ENCODE measurements around the gene SGPP2. TPM values are rescaled to one million over a fixed set of nuclear protein-coding genes. Genes with fewer than 3 reads are reported as not detected.
A peak's percentile ranks its signal among the peaks of the same experiment; 100 is the strongest.

Gene SGPP2
- total RNA-seq, 6 experiments from 2014 or later = not detected

DNA sequence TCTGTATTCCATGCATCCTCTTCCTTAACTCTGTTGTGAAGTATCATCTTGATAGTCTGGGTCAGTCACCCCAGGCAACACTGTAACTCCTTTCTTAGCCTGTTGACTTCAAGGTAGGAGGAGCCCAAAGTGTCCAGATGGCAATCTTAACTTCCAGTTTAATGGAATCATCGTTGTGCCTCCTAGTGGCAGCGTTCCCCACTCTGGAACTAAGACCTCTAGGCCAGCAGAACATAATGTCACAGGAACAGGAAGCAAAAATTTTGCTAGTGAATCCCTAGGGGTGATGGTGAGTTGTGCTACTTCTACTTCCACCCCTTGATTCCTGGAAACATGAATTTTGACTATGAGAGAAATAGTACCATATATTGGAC lies 11.7 kb downstream of the SGPP2 start:
- Mint-ChIP-seq H3K36me3 (ENCODE audit: low read depth) (no peaks in the 10 kb centered on the region), H3K27ac (no peak overlapping the region), H3K9me3 (peaks cover 11% of the 10 kb centered on the region), H3K4me1 (ENCODE audit: low read depth) (peaks cover 7% of the 10 kb centered on the region), H3K27me3 (ENCODE audit: insufficient read depth) (peaks cover 3% of the 10 kb centered on the region), H3K4me3 (no peak overlapping the region)
- no peak for DNase-seq
- TF ChIP-seq, protein P1, sequence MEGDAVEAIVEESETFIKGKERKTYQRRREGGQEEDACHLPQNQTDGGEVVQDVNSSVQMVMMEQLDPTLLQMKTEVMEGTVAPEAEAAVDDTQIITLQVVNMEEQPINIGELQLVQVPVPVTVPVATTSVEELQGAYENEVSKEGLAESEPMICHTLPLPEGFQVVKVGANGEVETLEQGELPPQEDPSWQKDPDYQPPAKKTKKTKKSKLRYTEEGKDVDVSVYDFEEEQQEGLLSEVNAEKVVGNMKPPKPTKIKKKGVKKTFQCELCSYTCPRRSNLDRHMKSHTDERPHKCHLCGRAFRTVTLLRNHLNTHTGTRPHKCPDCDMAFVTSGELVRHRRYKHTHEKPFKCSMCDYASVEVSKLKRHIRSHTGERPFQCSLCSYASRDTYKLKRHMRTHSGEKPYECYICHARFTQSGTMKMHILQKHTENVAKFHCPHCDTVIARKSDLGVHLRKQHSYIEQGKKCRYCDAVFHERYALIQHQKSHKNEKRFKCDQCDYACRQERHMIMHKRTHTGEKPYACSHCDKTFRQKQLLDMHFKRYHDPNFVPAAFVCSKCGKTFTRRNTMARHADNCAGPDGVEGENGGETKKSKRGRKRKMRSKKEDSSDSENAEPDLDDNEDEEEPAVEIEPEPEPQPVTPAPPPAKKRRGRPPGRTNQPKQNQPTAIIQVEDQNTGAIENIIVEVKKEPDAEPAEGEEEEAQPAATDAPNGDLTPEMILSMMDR (IDR thresholded peaks at IDR 0.05) = no peak

GRCh38 chr2:222439692-222440091 lies 15.3 kb downstream of the SGPP2 start:
- no peaks in the 10 kb centered on the region for H3K36me3 Mint-ChIP-seq (ENCODE audit: low read depth)
- peaks cover 9% of the 10 kb centered on the region for H3K4me1 Mint-ChIP-seq (ENCODE audit: low read depth)
- H3K4me3 Mint-ChIP-seq = no peak overlapping the region
- H3K27ac Mint-ChIP-seq = no peak overlapping the region
- H3K27me3 Mint-ChIP-seq (ENCODE audit: insufficient read depth) = peaks cover 9% of the 10 kb centered on the region; the same call in 1 of the 2 replicates
- H3K9me3 Mint-ChIP-seq = peaks cover 5% of the 10 kb centered on the region; the same call in 1 of the 2 replicates
- TF ChIP-seq, protein P1 (IDR thresholded peaks at IDR 0.05) = no peak
- DNase-seq = no peak

- peaks cover 5% of the 10 kb centered on the region for H3K9me3 Mint-ChIP-seq
- no peak overlapping the region for H3K4me3 Mint-ChIP-seq
- DNase-seq = peak; percentile 66
- H3K27ac Mint-ChIP-seq = peak overlapping the region; percentile 45; the same call in 1 of the 2 replicates
- TF ChIP-seq, protein P1 (IDR thresholded peaks at IDR 0.05) = no peak
- H3K36me3 Mint-ChIP-seq (ENCODE audit: low read depth) = no peaks in the 10 kb centered on the region
- H3K4me1 Mint-ChIP-seq (ENCODE audit: low read depth) = peaks cover 9% of the 10 kb centered on the region
- peaks cover 9% of the 10 kb centered on the region; the same call in 1 of the 2 replicates for H3K27me3 Mint-ChIP-seq (ENCODE audit: insufficient read depth)
These were observed 16.5 kb downstream of the SGPP2 start for GRCh38 chr2:222440673-222441422.

DNA sequence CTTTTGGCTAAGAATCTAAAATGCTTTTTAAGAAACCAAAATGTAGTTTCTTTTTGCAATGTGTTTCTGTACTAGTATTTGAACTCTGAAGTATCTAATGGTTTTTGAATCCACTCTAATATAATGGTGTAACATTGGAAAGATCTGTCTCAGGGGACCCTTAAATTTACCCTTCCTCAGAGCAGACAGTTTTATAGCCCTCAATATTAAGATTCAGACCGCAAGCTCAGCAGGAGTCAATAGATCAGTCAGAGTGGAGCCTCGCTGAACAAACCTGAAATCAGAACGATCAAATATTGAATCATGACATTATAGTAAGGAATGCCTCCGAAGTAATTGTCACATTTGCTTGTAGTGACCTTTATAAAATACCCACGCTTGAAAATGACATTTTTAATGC lies 18.3 kb downstream of the SGPP2 start:
- no peaks in the 10 kb centered on the region; the same call in 1 of the 2 replicates for H3K9me3 Mint-ChIP-seq
- no peak overlapping the region for H3K4me3 Mint-ChIP-seq
- no peaks in the 10 kb centered on the region for H3K36me3 Mint-ChIP-seq (ENCODE audit: low read depth)
- H3K27me3 Mint-ChIP-seq (ENCODE audit: insufficient read depth) = peaks cover 12% of the 10 kb centered on the region; the same call in 1 of the 2 replicates
- DNase-seq = no peak
- TF ChIP-seq, protein P1 (IDR thresholded peaks at IDR 0.05) = no peak
- H3K4me1 Mint-ChIP-seq (ENCODE audit: low read depth) = peaks cover 9% of the 10 kb centered on the region
- H3K27ac Mint-ChIP-seq = no peak overlapping the region

DNA sequence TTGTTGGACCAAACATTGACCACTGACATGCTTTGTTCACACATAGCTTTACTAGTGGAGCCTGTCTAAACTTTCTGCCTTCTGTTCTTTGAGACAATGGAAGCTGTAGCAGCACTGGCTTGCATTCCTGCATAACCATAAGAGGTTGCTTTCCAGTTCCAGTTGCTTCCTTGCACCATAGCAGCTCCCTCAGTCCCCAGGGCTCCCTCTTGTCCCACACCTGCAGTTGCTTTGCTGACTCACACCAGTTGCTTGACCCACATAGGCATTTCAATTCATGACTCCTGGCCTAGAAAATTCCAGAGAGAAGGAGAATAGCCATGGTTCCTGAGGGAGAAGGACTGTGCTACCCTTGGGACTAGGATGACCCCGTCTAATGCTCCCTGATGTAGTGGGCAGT lies 20.9 kb downstream of the SGPP2 start:
- Mint-ChIP-seq H3K4me1 (ENCODE audit: low read depth) (peaks cover 15% of the 10 kb centered on the region), H3K9me3 (no peaks in the 10 kb centered on the region; the same call in 1 of the 2 replicates), H3K27me3 (ENCODE audit: insufficient read depth) (peaks cover 12% of the 10 kb centered on the region; the same call in 1 of the 2 replicates), H3K27ac (no peak overlapping the region), H3K36me3 (ENCODE audit: low read depth) (no peaks in the 10 kb centered on the region), H3K4me3 (no peak overlapping the region)
- TF ChIP-seq, protein P1 (IDR thresholded peaks at IDR 0.05) = no peak
- DNase-seq = no peak
